K562 (cell line): ENCODE data around the gene TLE7. TPM values are rescaled to one million over a fixed set of nuclear protein-coding genes. Genes with fewer than 3 reads are reported as not detected.

ENCODE experiments used
- ATAC-seq: fragments of 200-7000 bp; cut with Tn5 transposase; 3 replicates; pipeline ENCODE4 v1.9.1; 2020; ENCODE audit warnings: moderate library complexity
- BruUV-seq: library from RNA; stranded (reverse); fragments of 400-500 nt; replicated peaks from 2 replicates; lab custom pipeline; 2021; lab: Mats Ljungman, UMichigan
- CTCF ChIA-PET: fragments of 300-600 bp; formaldehyde crosslinking; extraction: SDS; loops from one replicate; lab custom pipeline; 2021; ENCODE audit warnings: low intra/inter-chr PET ratio; lab: Yijun Ruan, JAX
- POLR2A ChIA-PET: fragments of 300-600, 350-650 bp; sonication (Branson Sonifier 250); formaldehyde crosslinking; extraction: SDS; loops from one replicate; lab custom pipeline; 2021; ENCODE audit warnings: antibody characterized with exemption, inconsistent platforms; lab: Yijun Ruan, JAX
- DNase-seq, 4 experiments: peaks; one replicate each; pipeline versions ENCODE4 v3.0.0 to v3.0.0-alpha.2; 2011 to 2018; ENCODE audit warnings: low spot score in 3 of 4, mixed read lengths in 3 of 4; ENCODE audit errors: extremely low read depth in 1 of 4
- FAIRE-seq: peaks from 2 replicates; lab custom pipeline; 2011; peaks lifted over from hg19 to GRCh38; lab: Jason Lieb, UNC
- H2AFZ ChIP-seq: 2 replicates; pipeline ENCODE4 v1.6.0; 2011; ENCODE audit warnings: low read depth, low read length, control low read depth, inconsistent platforms
- H3K27ac ChIP-seq: fragments of 200-600 bp; 3 replicates; pipeline ENCODE4 v1.8.0; 2011; ENCODE audit warnings: low read depth, mild to moderate bottlenecking, control low read depth, inconsistent platforms, low read length, moderate library complexity, mixed read lengths; ENCODE audit errors: extremely low read depth
- H3K27me3 ChIP-seq, 2 experiments: fragments of 300-600 bp in 1 of 2; 2 replicates in 1 of 2; 3 replicates in 1 of 2; pipeline versions ENCODE4 v1.6.0 to v1.8.0; 2011; ENCODE audit warnings: inconsistent platforms in 2 of 2, low read length in 2 of 2, mild to moderate bottlenecking in 1 of 2, mixed read lengths in 1 of 2, moderate library complexity in 1 of 2; ENCODE audit not compliant: control insufficient read depth in 2 of 2, insufficient read depth in 2 of 2
- H3K36me3 ChIP-seq: fragments of 300-600 bp; 3 replicates; pipeline ENCODE4 v1.8.0; 2011; ENCODE audit warnings: mild to moderate bottlenecking, low read length, inconsistent platforms; ENCODE audit not compliant: control insufficient read depth, insufficient read depth
- H3K4me1 ChIP-seq, 2 experiments: fragments of 200-600 bp in 1 of 2; replicated peaks in 1 of 2; 2 replicates in 1 of 2; 3 replicates in 1 of 2; pipeline versions ENCODE4 v1.5.1 to v1.8.0; 2011; ENCODE audit warnings: inconsistent platforms in 2 of 2, low read length in 2 of 2, mild to moderate bottlenecking in 1 of 2, mixed read lengths in 1 of 2, moderate library complexity in 1 of 2; ENCODE audit not compliant: control insufficient read depth in 2 of 2, insufficient read depth in 2 of 2
- H3K4me2 ChIP-seq: 2 replicates; pipeline ENCODE4 v1.6.1; 2011; ENCODE audit warnings: low read length, control low read depth, inconsistent platforms, mixed read lengths; ENCODE audit not compliant: insufficient read depth
- H3K4me3 ChIP-seq: fragments of 200-600 bp; sonication (generic), shearing (Covaris generic); 2 replicates; pipeline ENCODE4 v1.5.1; 2016; ENCODE audit warnings: control low read depth, inconsistent platforms
- H3K79me2 ChIP-seq: fragments of 200-600 bp; 3 replicates; pipeline ENCODE4 v1.8.0; 2011; ENCODE audit warnings: low read length, inconsistent platforms; ENCODE audit not compliant: control insufficient read depth, insufficient read depth
- H3K9ac ChIP-seq, 2 experiments: 2 replicates each; pipeline versions ENCODE4 v1.6.0 to v1.6.1; 2011; ENCODE audit warnings: low read depth in 2 of 2, low read length in 2 of 2, control low read depth in 1 of 2, inconsistent platforms in 1 of 2, mild to moderate bottlenecking in 1 of 2, mixed read lengths in 1 of 2; ENCODE audit not compliant: insufficient read depth in 1 of 2
- H3K9me1 ChIP-seq: one replicate; pipeline ENCODE4 v1.6.0; 2011; ENCODE audit warnings: inconsistent platforms, mild to moderate bottlenecking, low read length, moderate library complexity; ENCODE audit not compliant: control insufficient read depth, insufficient read depth
- H3K9me3 ChIP-seq: replicated peaks from 2 replicates; pipeline ENCODE4 v1.5.1; 2011; ENCODE audit warnings: low read depth, low read length, inconsistent platforms; ENCODE audit not compliant: control insufficient read depth, insufficient read depth
- H4K20me1 ChIP-seq: replicated peaks from 2 replicates; pipeline ENCODE4 v1.6.1; 2011; ENCODE audit warnings: low read length, inconsistent platforms, mixed read lengths; ENCODE audit not compliant: control insufficient read depth, insufficient read depth
- MEIS2 ChIP-seq: fragments of 450-650 bp; IDR thresholded peaks from 2 replicates; pipeline ENCODE4 v1.6.1; 2014; ENCODE audit warnings: mild to moderate bottlenecking; ENCODE audit not compliant: partially characterized antibody
- NCOA6 ChIP-seq: fragments of 450-650 bp; IDR thresholded peaks from 2 replicates; pipeline ENCODE4 v1.6.1; 2017; ENCODE audit warnings: mild to moderate bottlenecking
- RAD51 ChIP-seq: fragments of 450-650 bp; IDR thresholded peaks from 2 replicates; pipeline ENCODE4 v1.7.1; 2016; ENCODE audit warnings: low read depth, mild to moderate bottlenecking, borderline replicate concordance
- TAF9B ChIP-seq: fragments of 450-650 bp; IDR thresholded peaks from 2 replicates; pipeline ENCODE4 v1.6.1; 2018; ENCODE audit warnings: mild to moderate bottlenecking; ENCODE audit not compliant: partially characterized antibody
- ZKSCAN1 ChIP-seq: fragments of 150-350 bp; IDR thresholded peaks from 2 replicates; pipeline ENCODE4 v1.6.1; 2016; ENCODE audit warnings: low read depth, low read length
- ZNF212 ChIP-seq: fragments of 450-650 bp; formaldehyde crosslinking; IDR thresholded peaks from 2 replicates; pipeline ENCODE4 v1.4.0; 2020; ENCODE audit warnings: mild to moderate bottlenecking
- ZNF707 ChIP-seq: fragments of 250-450 bp; sonication (Bioruptor Pico); conservative IDR thresholded peaks from 2 replicates; pipeline ENCODE4 v1.8.0; 2022; ENCODE audit warnings: inconsistent platforms, mild to moderate bottlenecking, moderate library complexity
- ZNF75A ChIP-seq: fragments of 450-650 bp; formaldehyde crosslinking; IDR thresholded peaks from 2 replicates; pipeline ENCODE4 v1.4.0; 2020; ENCODE audit warnings: mild to moderate bottlenecking
- WGBS: fragments of 100-300 bp; shearing (Covaris generic); methylation state at CpG from one replicate; pipeline ENCODE4 v1.1.6; 2016; ENCODE audit warnings: low coverage, mixed read lengths; ENCODE audit not compliant: insufficient coverage; ENCODE audit errors: missing lambda C conversion rate; 5-methylcytosine and 5-hydroxymethylcytosine counted together
- in situ Hi-C: fragments of 300-500 bp; cut with MboI; formaldehyde crosslinking; loops from 4 replicates; pipeline ENCODE4 v1.15.0; 2018; ENCODE audit warnings: inconsistent platforms, mixed read lengths
- intact Hi-C: fragments of 100-400 bp; cut with micrococcal nuclease; formaldehyde crosslinking; loops from 2 replicates; pipeline ENCODE4 v1.14.2; 2022
- polyA plus RNA-seq, 8 experiments: library from polyadenylated mRNA; depleted of rRNA in 4 of 8; stranded (reverse) in 5 of 8; unstranded in 3 of 8; fragments of >200 nt; fragmentation: Nextera tagmentation in 2 of 8; fragmentation: Illumina TruSeq in 1 of 8; extraction: Ambion mirVana in 2 of 8; extraction: Trizol in 1 of 8; gene quantifications; 2 replicates each; pipeline versions ENCODE4 v1.2.1 to v1.2.3, GENCODE V29; 2011 to 2014; ENCODE audit warnings: inconsistent platforms in 1 of 8, missing spikeins in 1 of 8
- total RNA-seq, 7 experiments: library from RNA; depleted of rRNA in 6 of 7; stranded (reverse); fragments of >200 nt in 6 of 7; fragmentation: Illumina TruSeq in 2 of 7; extraction: Trizol in 2 of 7; gene quantifications; 2 replicates each; pipeline versions ENCODE4 v1.2.1 to v1.2.3, GENCODE V29; 2011 to 2021; ENCODE audit warnings: low replicate concordance in 1 of 7
- TF ChIP-seq, protein P1 (sequence below): IDR thresholded peaks from 2 replicates; pipeline ENCODE4 v1.6.1; 2016; ENCODE audit warnings: missing genetic modification characterization, missing compliant biosample characterization
- TF ChIP-seq, protein P2 (sequence below): fragments of 450-650 bp; IDR thresholded peaks from 2 replicates; pipeline ENCODE4 v1.6.1; 2017; ENCODE audit warnings: antibody characterized with exemption, mild to moderate bottlenecking
- TF ChIP-seq, protein P3 (sequence below): sonication (generic); formaldehyde crosslinking; IDR thresholded peaks from 2 replicates; pipeline ENCODE4 v1.8.0; 2022; ENCODE audit warnings: missing genetic modification reagents, mild to moderate bottlenecking, borderline replicate concordance

Gene TLE7
- total and polyA plus RNA-seq, 9 of the 15 experiments (the other 6 are each of a cell fraction or from before 2014, with no cell fraction given): not detected

DNA sequence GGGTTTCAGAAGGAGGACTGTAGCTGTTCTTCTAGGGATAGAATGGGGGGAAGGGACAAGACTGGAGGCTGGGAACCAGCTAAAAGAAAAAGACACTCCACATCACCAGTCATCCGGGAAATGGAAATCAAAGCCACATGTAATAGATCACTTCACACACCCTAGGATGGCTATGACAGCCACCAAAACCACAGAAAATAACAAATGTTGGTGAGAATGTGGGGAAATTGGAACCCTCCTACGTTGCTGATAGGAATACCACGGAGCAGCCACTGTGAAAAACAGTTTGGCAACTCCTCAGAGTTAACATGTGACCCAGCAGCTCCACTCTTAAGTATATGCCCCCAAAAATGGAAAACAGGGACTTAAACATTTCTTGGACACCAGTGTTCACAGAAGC, 2.3 kb downstream of the TLE7 start:
- H2AFZ ChIP-seq: no peak overlapping the region
- ATAC-seq (no peak), FAIRE-seq (no peak), DNase-seq (no peak)
- in situ Hi-C loops: no loop called here
- no peaks in the 10 kb centered on the region for H3K79me2 ChIP-seq
- H3K9ac ChIP-seq: no peak overlapping the region
- POLR2A ChIA-PET: interaction anchor here (0.7 to 1.2 kb wide), 2 partner anchors 13 to 1522 kb away, joined by 3 read pairs; no protein-coding TSS in a partner anchor
- no peak overlapping the region for H3K27ac ChIP-seq
- no peaks in the 10 kb centered on the region for H3K9me1 ChIP-seq
- WGBS: 0% methylated on average over 3 of the region's 3 CpGs
- peaks cover 10 to 22% of the 10 kb centered on the region in 2 experiments for H3K27me3 ChIP-seq
- intact Hi-C loops: no loop called here
- CTCF ChIA-PET: interaction anchor here (1.2 kb wide), 1 partner anchor 27 kb away, joined by 10 read pairs; no protein-coding TSS in a partner anchor
- BruUV-seq: no TSS peak
- no peaks in the 10 kb centered on the region; the same call in 1 of the 2 replicates for H3K9me3 ChIP-seq
- no peaks in the 10 kb centered on the region for H3K36me3 ChIP-seq
- no peaks in the 10 kb centered on the region for H4K20me1 ChIP-seq
- TF ChIP-seq TAF9B: no peak
- no peak for TF ChIP-seq RAD51
- TF ChIP-seq, protein P1, sequence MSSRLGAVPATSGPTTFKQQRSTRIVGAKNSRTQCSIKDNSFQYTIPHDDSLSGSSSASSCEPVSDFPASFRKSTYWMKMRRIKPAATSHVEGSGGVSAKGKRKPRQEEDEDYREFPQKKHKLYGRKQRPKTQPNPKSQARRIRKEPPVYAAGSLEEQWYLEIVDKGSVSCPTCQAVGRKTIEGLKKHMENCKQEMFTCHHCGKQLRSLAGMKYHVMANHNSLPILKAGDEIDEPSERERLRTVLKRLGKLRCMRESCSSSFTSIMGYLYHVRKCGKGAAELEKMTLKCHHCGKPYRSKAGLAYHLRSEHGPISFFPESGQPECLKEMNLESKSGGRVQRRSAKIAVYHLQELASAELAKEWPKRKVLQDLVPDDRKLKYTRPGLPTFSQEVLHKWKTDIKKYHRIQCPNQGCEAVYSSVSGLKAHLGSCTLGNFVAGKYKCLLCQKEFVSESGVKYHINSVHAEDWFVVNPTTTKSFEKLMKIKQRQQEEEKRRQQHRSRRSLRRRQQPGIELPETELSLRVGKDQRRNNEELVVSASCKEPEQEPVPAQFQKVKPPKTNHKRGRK (tag): no peak
- TF ChIP-seq ZKSCAN1: no peak
- no peak for TF ChIP-seq MEIS2
- TF ChIP-seq ZNF75A: no peak
- TF ChIP-seq, protein P2, sequence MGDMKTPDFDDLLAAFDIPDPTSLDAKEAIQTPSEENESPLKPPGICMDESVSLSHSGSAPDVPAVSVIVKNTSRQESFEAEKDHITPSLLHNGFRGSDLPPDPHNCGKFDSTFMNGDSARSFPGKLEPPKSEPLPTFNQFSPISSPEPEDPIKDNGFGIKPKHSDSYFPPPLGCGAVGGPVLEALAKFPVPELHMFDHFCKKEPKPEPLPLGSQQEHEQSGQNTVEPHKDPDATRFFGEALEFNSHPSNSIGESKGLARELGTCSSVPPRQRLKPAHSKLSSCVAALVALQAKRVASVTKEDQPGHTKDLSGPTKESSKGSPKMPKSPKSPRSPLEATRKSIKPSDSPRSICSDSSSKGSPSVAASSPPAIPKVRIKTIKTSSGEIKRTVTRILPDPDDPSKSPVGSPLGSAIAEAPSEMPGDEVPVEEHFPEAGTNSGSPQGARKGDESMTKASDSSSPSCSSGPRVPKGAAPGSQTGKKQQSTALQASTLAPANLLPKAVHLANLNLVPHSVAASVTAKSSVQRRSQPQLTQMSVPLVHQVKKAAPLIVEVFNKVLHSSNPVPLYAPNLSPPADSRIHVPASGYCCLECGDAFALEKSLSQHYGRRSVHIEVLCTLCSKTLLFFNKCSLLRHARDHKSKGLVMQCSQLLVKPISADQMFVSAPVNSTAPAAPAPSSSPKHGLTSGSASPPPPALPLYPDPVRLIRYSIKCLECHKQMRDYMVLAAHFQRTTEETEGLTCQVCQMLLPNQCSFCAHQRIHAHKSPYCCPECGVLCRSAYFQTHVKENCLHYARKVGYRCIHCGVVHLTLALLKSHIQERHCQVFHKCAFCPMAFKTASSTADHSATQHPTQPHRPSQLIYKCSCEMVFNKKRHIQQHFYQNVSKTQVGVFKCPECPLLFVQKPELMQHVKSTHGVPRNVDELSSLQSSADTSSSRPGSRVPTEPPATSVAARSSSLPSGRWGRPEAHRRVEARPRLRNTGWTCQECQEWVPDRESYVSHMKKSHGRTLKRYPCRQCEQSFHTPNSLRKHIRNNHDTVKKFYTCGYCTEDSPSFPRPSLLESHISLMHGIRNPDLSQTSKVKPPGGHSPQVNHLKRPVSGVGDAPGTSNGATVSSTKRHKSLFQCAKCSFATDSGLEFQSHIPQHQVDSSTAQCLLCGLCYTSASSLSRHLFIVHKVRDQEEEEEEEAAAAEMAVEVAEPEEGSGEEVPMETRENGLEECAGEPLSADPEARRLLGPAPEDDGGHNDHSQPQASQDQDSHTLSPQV: no peak
- TF ChIP-seq ZNF212 (CRISPR knock-in tag): no peak
- TF ChIP-seq ZNF707 (CRISPR knock-in tag): no peak
- TF ChIP-seq NCOA6: no peak
- TF ChIP-seq, protein P3, sequence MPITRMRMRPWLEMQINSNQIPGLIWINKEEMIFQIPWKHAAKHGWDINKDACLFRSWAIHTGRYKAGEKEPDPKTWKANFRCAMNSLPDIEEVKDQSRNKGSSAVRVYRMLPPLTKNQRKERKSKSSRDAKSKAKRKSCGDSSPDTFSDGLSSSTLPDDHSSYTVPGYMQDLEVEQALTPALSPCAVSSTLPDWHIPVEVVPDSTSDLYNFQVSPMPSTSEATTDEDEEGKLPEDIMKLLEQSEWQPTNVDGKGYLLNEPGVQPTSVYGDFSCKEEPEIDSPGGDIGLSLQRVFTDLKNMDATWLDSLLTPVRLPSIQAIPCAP (CRISPR knock-in tag): no peak
- peaks cover 0 to 8% of the 10 kb centered on the region in 2 experiments; a peak in 2 of 5 replicates for H3K4me1 ChIP-seq
- H3K4me3 ChIP-seq: no peak overlapping the region
- H3K4me2 ChIP-seq: no peak overlapping the region
